K562 (cell line): ENCODE measurements around the gene TRNAU1AP. TPM values are rescaled to one million over a fixed set of nuclear protein-coding genes. Genes with fewer than 3 reads are reported as not detected.

Experiments used
- CCAR2 ChIP-seq: fragments of 200-400 bp; formaldehyde crosslinking; IDR thresholded peaks from 2 replicates; pipeline ENCODE4 v1.6.1; 2017; ENCODE audit warnings: mild to moderate bottlenecking, low read depth, low read length
- DNMT1 ChIP-seq: fragments of 450-650 bp; IDR thresholded peaks from 2 replicates; pipeline ENCODE4 v1.6.1; 2016; ENCODE audit warnings: antibody characterized with exemption, mild to moderate bottlenecking
- FOXJ2 ChIP-seq: fragments of 200-800 bp; sonication (Bioruptor generic); IDR thresholded peaks from 2 replicates; pipeline ENCODE4 v1.6.1; 2016; ENCODE audit warnings: missing genetic modification characterization, missing compliant biosample characterization
- HCFC1 ChIP-seq: IDR thresholded peaks from 2 replicates; pipeline ENCODE4 v1.6.1; 2012; ENCODE audit warnings: low read depth, low read length, improper control_type of control experiment
- HNRNPH1 ChIP-seq: fragments of 200-400 bp; formaldehyde crosslinking; optimal IDR thresholded peaks from 2 replicates; pipeline ENCODE3; 2017; ENCODE audit warnings: low read depth, mild to moderate bottlenecking, low read length, moderate library complexity
- HNRNPUL1 ChIP-seq: fragments of 200-400 bp; formaldehyde crosslinking; IDR thresholded peaks from 2 replicates; pipeline ENCODE4 v1.6.1; 2017; ENCODE audit warnings: low read length
- KLF10 ChIP-seq: fragments of 250-450 bp; sonication (Bioruptor Pico); IDR thresholded peaks from 2 replicates; pipeline ENCODE4 v1.6.1; 2021; ENCODE audit warnings: matching md5 sums
- MEF2D ChIP-seq: conservative IDR thresholded peaks from 2 replicates; pipeline ENCODE4 v1.6.1; 2016; ENCODE audit warnings: low read depth, missing genetic modification characterization, missing compliant biosample characterization
- NR4A1 ChIP-seq, 2 experiments: fragments of 250-450 bp in 1 of 2; fragments of 450-650 bp in 1 of 2; sonication (Bioruptor Pico) in 1 of 2; IDR thresholded peaks; 2 replicates each; pipeline versions ENCODE4 v1.4.0 to v1.6.1; 2016 to 2020; ENCODE audit warnings: mild to moderate bottlenecking in 2 of 2, missing compliant biosample characterization in 1 of 2, missing genetic modification characterization in 1 of 2, moderate library complexity in 1 of 2
- RBFOX2 ChIP-seq: fragments of 200-400 bp; formaldehyde crosslinking; IDR thresholded peaks from 2 replicates; pipeline ENCODE4 v1.6.1; 2017; ENCODE audit warnings: low read depth, mild to moderate bottlenecking, low read length, moderate library complexity
- SMAD3 ChIP-seq: fragments of 450-650 bp; formaldehyde crosslinking; conservative IDR thresholded peaks from 2 replicates; pipeline ENCODE4 v1.4.0; 2020; ENCODE audit warnings: mild to moderate bottlenecking
- SMARCE1 ChIP-seq: fragments of 450-650 bp; IDR thresholded peaks from 2 replicates; pipeline ENCODE4 v1.7.1; 2016; ENCODE audit warnings: mild to moderate bottlenecking
- ZFX ChIP-seq: sonication (generic); formaldehyde crosslinking; IDR thresholded peaks from 2 replicates; pipeline ENCODE4 v1.8.0; 2022; ENCODE audit warnings: mild to moderate bottlenecking, missing genetic modification reagents, moderate library complexity
- ZNF253 ChIP-seq: fragments of 250-450 bp; sonication (Bioruptor Pico); conservative IDR thresholded peaks from 2 replicates; pipeline ENCODE4 v1.6.1; 2021; ENCODE audit warnings: mild to moderate bottlenecking
- polyA plus RNA-seq, 8 experiments: library from polyadenylated mRNA; depleted of rRNA in 4 of 8; stranded (reverse) in 5 of 8; unstranded in 3 of 8; fragments of >200 nt; fragmentation: Nextera tagmentation in 2 of 8; fragmentation: Illumina TruSeq in 1 of 8; extraction: Ambion mirVana in 2 of 8; extraction: Trizol in 1 of 8; gene quantifications; 2 replicates each; pipeline versions ENCODE4 v1.2.1 to v1.2.3, GENCODE V29; 2011 to 2014; ENCODE audit warnings: inconsistent platforms in 1 of 8, missing spikeins in 1 of 8
- total RNA-seq, 7 experiments: library from RNA; depleted of rRNA in 6 of 7; stranded (reverse); fragments of >200 nt in 6 of 7; fragmentation: Illumina TruSeq in 2 of 7; extraction: Trizol in 2 of 7; gene quantifications; 2 replicates each; pipeline versions ENCODE4 v1.2.1 to v1.2.3, GENCODE V29; 2011 to 2021; ENCODE audit warnings: low replicate concordance in 1 of 7
- TF ChIP-seq, protein P1 (sequence below): sonication (generic); formaldehyde crosslinking; IDR thresholded peaks from 2 replicates; pipeline ENCODE4 v1.8.0; 2022; ENCODE audit warnings: mild to moderate bottlenecking, missing genetic modification reagents
- TF ChIP-seq, protein P2 (sequence below), 2 experiments: fragments of 450-650 bp; IDR thresholded peaks; 2 replicates each; pipeline ENCODE4 v1.6.1; 2016
- TF ChIP-seq, protein P3 (sequence below): fragments of 250-450 bp; sonication (Bioruptor Pico); IDR thresholded peaks from 2 replicates; pipeline ENCODE4 v1.8.0; 2021; ENCODE audit warnings: moderate library complexity, mild to moderate bottlenecking, inconsistent platforms
- TF ChIP-seq, protein P4 (sequence below): fragments of 450-650 bp; IDR thresholded peaks from 2 replicates; pipeline ENCODE4 v1.6.1; 2016; ENCODE audit warnings: borderline replicate concordance
- TF ChIP-seq, protein P5 (sequence below): fragments of 250-450 bp; sonication (Bioruptor Pico); IDR thresholded peaks from 2 replicates; pipeline ENCODE4 v1.8.0; 2021; ENCODE audit warnings: borderline replicate concordance, mild to moderate bottlenecking, moderate library complexity; ENCODE audit not compliant: poor library complexity, severe bottlenecking

TRNAU1AP gene
- total and polyA plus RNA-seq, 9 of the 15 experiments (the other 6 are each of a cell fraction or from before 2014, with no cell fraction given) = 34.9 to 110 (median 46.3) TPM

DNA sequence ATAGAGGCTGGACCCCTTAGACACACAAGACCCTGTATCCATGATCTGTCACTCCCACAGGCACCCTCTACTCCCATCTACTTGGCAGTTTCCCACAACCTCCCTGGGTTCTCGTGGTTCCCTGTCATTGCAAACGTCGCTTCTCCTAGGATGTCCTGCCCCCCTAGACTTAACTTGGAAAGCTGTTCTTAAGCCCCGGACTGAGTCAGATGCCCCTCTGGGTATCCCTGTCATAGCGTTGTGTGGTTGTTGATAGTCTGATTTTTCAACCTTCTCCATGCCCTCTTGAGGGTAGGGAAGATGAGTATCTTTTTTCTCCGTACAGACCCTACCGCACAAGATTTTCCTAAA is 35.3 kb upstream of the TRNAU1AP start (continued):
- TF ChIP-seq NR4A1 (CRISPR knock-in tag; IDR thresholded peaks at IDR 0.05) = no peak
- no peak for TF ChIP-seq NR4A1 (tag; IDR thresholded peaks at IDR 0.05)
- TF ChIP-seq, protein P1, sequence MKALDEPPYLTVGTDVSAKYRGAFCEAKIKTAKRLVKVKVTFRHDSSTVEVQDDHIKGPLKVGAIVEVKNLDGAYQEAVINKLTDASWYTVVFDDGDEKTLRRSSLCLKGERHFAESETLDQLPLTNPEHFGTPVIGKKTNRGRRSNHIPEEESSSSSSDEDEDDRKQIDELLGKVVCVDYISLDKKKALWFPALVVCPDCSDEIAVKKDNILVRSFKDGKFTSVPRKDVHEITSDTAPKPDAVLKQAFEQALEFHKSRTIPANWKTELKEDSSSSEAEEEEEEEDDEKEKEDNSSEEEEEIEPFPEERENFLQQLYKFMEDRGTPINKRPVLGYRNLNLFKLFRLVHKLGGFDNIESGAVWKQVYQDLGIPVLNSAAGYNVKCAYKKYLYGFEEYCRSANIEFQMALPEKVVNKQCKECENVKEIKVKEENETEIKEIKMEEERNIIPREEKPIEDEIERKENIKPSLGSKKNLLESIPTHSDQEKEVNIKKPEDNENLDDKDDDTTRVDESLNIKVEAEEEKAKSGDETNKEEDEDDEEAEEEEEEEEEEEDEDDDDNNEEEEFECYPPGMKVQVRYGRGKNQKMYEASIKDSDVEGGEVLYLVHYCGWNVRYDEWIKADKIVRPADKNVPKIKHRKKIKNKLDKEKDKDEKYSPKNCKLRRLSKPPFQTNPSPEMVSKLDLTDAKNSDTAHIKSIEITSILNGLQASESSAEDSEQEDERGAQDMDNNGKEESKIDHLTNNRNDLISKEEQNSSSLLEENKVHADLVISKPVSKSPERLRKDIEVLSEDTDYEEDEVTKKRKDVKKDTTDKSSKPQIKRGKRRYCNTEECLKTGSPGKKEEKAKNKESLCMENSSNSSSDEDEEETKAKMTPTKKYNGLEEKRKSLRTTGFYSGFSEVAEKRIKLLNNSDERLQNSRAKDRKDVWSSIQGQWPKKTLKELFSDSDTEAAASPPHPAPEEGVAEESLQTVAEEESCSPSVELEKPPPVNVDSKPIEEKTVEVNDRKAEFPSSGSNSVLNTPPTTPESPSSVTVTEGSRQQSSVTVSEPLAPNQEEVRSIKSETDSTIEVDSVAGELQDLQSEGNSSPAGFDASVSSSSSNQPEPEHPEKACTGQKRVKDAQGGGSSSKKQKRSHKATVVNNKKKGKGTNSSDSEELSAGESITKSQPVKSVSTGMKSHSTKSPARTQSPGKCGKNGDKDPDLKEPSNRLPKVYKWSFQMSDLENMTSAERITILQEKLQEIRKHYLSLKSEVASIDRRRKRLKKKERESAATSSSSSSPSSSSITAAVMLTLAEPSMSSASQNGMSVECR (CRISPR knock-in tag) = no peak
- TF ChIP-seq ZNF253 (CRISPR knock-in tag) = no peak
- TF ChIP-seq HCFC1 = no peak
- no peak for TF ChIP-seq CCAR2
- no peak for TF ChIP-seq SMARCE1
- TF ChIP-seq, protein P2, sequence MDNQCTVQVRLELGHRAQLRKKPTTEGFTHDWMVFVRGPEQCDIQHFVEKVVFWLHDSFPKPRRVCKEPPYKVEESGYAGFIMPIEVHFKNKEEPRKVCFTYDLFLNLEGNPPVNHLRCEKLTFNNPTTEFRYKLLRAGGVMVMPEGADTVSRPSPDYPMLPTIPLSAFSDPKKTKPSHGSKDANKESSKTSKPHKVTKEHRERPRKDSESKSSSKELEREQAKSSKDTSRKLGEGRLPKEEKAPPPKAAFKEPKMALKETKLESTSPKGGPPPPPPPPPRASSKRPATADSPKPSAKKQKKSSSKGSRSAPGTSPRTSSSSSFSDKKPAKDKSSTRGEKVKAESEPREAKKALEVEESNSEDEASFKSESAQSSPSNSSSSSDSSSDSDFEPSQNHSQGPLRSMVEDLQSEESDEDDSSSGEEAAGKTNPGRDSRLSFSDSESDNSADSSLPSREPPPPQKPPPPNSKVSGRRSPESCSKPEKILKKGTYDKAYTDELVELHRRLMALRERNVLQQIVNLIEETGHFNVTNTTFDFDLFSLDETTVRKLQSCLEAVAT (IDR thresholded peaks at IDR 0.05) = no peak
- no peak for TF ChIP-seq SMAD3 (CRISPR knock-in tag)
- no peak for TF ChIP-seq RBFOX2
- 0 out of 2 replicates have a peak, but pooled peaks have one; percentile 71 for TF ChIP-seq HNRNPUL1
- peak; percentile 71; the same call in 1 of the 2 replicates for TF ChIP-seq DNMT1
- TF ChIP-seq MEF2D (tag) = no peak
- no peak for TF ChIP-seq ZFX (CRISPR knock-in tag)
- TF ChIP-seq FOXJ2 (tag) = no peak
- TF ChIP-seq, protein P3, sequence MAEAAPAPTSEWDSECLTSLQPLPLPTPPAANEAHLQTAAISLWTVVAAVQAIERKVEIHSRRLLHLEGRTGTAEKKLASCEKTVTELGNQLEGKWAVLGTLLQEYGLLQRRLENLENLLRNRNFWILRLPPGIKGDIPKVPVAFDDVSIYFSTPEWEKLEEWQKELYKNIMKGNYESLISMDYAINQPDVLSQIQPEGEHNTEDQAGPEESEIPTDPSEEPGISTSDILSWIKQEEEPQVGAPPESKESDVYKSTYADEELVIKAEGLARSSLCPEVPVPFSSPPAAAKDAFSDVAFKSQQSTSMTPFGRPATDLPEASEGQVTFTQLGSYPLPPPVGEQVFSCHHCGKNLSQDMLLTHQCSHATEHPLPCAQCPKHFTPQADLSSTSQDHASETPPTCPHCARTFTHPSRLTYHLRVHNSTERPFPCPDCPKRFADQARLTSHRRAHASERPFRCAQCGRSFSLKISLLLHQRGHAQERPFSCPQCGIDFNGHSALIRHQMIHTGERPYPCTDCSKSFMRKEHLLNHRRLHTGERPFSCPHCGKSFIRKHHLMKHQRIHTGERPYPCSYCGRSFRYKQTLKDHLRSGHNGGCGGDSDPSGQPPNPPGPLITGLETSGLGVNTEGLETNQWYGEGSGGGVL (CRISPR knock-in tag) = no peak
- TF ChIP-seq KLF10 (CRISPR knock-in tag) = no peak
- TF ChIP-seq HNRNPH1 = no peak
- TF ChIP-seq, protein P4, sequence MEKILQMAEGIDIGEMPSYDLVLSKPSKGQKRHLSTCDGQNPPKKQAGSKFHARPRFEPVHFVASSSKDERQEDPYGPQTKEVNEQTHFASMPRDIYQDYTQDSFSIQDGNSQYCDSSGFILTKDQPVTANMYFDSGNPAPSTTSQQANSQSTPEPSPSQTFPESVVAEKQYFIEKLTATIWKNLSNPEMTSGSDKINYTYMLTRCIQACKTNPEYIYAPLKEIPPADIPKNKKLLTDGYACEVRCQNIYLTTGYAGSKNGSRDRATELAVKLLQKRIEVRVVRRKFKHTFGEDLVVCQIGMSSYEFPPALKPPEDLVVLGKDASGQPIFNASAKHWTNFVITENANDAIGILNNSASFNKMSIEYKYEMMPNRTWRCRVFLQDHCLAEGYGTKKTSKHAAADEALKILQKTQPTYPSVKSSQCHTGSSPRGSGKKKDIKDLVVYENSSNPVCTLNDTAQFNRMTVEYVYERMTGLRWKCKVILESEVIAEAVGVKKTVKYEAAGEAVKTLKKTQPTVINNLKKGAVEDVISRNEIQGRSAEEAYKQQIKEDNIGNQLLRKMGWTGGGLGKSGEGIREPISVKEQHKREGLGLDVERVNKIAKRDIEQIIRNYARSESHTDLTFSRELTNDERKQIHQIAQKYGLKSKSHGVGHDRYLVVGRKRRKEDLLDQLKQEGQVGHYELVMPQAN = peak; percentile 57
- TF ChIP-seq, protein P5, sequence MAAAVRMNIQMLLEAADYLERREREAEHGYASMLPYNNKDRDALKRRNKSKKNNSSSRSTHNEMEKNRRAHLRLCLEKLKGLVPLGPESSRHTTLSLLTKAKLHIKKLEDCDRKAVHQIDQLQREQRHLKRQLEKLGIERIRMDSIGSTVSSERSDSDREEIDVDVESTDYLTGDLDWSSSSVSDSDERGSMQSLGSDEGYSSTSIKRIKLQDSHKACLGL (CRISPR knock-in tag) = no peak
